IMR-90 (cell line): Measurements from ENCODE around the gene PDZD8. TPM values are rescaled to one million over a fixed set of nuclear protein-coding genes. Genes with fewer than 3 reads are reported as not detected.

Experiments
- ATAC-seq: fragments of 200-7000 bp; cut with Tn5 transposase; 2 replicates; pipeline ENCODE4 v1.9.1; 2020; ENCODE audit warnings: low read depth, mild to moderate bottlenecking, moderate library complexity
- BruUV-seq: library from RNA; stranded (reverse); fragments of 400-500 nt; replicated peaks from 2 replicates; lab custom pipeline; 2021; lab: Mats Ljungman, UMichigan
- CTCF ChIA-PET: fragments of 300-600 bp; formaldehyde crosslinking; extraction: SDS; loops from one replicate; lab custom pipeline; 2021; ENCODE audit warnings: antibody characterized with exemption; lab: Yijun Ruan, JAX
- POLR2A ChIA-PET: fragments of 300-600 bp; sonication (Branson Sonifier 250); formaldehyde crosslinking; loops from one replicate; lab custom pipeline; 2022; ENCODE audit warnings: antibody characterized with exemption; ENCODE audit not compliant: unreplicated experiment; lab: Charles Lee
- DNase-seq: peaks from one replicate; pipeline ENCODE4 v3.0.0; 2013
- H2AFZ ChIP-seq: replicated peaks from 2 replicates; pipeline ENCODE3; 2013; ENCODE audit warnings: low read length, mild to moderate bottlenecking; ENCODE audit not compliant: poor library complexity
- H2AK5ac ChIP-seq: 2 replicates; pipeline ENCODE4 v1.6.1; 2013; ENCODE audit warnings: low read depth, low read length, inconsistent platforms
- H2AK9ac ChIP-seq: replicated peaks from 2 replicates; pipeline ENCODE3; 2013; ENCODE audit warnings: mild to moderate bottlenecking, low read depth, low read length, moderate library complexity; ENCODE audit not compliant: poor library complexity
- H2BK120ac ChIP-seq: 2 replicates; pipeline ENCODE4 v1.6.1; 2013; ENCODE audit warnings: low read depth, low read length, inconsistent platforms
- H2BK15ac ChIP-seq: 3 replicates; pipeline ENCODE4 v1.6.1; 2013; ENCODE audit warnings: low read depth, low read length, inconsistent platforms
- H2BK20ac ChIP-seq: 2 replicates; pipeline ENCODE4 v1.6.1; 2013; ENCODE audit warnings: low read depth, mild to moderate bottlenecking, inconsistent platforms, low read length, moderate library complexity
- H2BK5ac ChIP-seq: 2 replicates; pipeline ENCODE4 v1.6.1; 2013; ENCODE audit warnings: mild to moderate bottlenecking, low read depth, low read length, inconsistent platforms; ENCODE audit not compliant: poor library complexity, severe bottlenecking
- H3K14ac ChIP-seq: replicated peaks from 2 replicates; pipeline ENCODE4 v1.6.1; 2013; ENCODE audit warnings: low read depth, low read length, inconsistent platforms
- H3K18ac ChIP-seq: 2 replicates; pipeline ENCODE4 v1.6.1; 2013; ENCODE audit warnings: low read depth, low read length, control low read depth
- H3K23ac ChIP-seq: 2 replicates; pipeline ENCODE4 v1.6.1; 2013; ENCODE audit warnings: low read depth, low read length, inconsistent platforms
- H3K27ac ChIP-seq: 2 replicates; pipeline ENCODE4 v1.5.1; 2013; ENCODE audit warnings: mild to moderate bottlenecking, control low read depth, low read length; ENCODE audit not compliant: insufficient read depth
- H3K27me3 ChIP-seq: 2 replicates; pipeline ENCODE4 v1.6.1; 2013; ENCODE audit warnings: low read length; ENCODE audit not compliant: control insufficient read depth, insufficient read depth
- H3K36me3 ChIP-seq: 2 replicates; pipeline ENCODE4 v1.6.1; 2013; ENCODE audit warnings: low read length, mixed read lengths; ENCODE audit not compliant: control insufficient read depth, insufficient read depth
- H3K4ac ChIP-seq: 2 replicates; pipeline ENCODE4 v1.6.1; 2013; ENCODE audit warnings: low read depth, low read length, inconsistent platforms
- H3K4me1 ChIP-seq: 2 replicates; pipeline ENCODE4 v1.6.1; 2013; ENCODE audit warnings: low read length, mixed read lengths; ENCODE audit not compliant: control insufficient read depth, insufficient read depth
- H3K4me2 ChIP-seq: 2 replicates; pipeline ENCODE4 v1.6.1; 2013; ENCODE audit warnings: low read depth, mild to moderate bottlenecking, control low read depth, low read length, moderate library complexity
- H3K4me3 ChIP-seq: 2 replicates; pipeline ENCODE4 v1.5.1; 2013; ENCODE audit warnings: low read depth, mild to moderate bottlenecking, control low read depth, low read length, moderate library complexity; ENCODE audit not compliant: insufficient read depth
- H3K56ac ChIP-seq: 2 replicates; pipeline ENCODE4 v1.6.1; 2013; ENCODE audit warnings: low read length, inconsistent platforms; ENCODE audit not compliant: insufficient read depth; ENCODE audit errors: extremely low read depth
- H3K79me1 ChIP-seq, 2 experiments: 2 replicates each; pipeline ENCODE4 v1.6.1; 2013; ENCODE audit warnings: low read length in 2 of 2, inconsistent platforms in 1 of 2, low read depth in 1 of 2
- H3K9ac ChIP-seq: 2 replicates; pipeline ENCODE4 v1.6.1; 2013; ENCODE audit warnings: low read depth, low read length, control low read depth
- H3K9me1 ChIP-seq: 2 replicates; pipeline ENCODE4 v1.6.1; 2013; ENCODE audit warnings: low read length, inconsistent platforms; ENCODE audit not compliant: insufficient read depth
- H3K9me3 ChIP-seq: 2 replicates; pipeline ENCODE4 v1.6.1; 2013; ENCODE audit warnings: low read length; ENCODE audit not compliant: control insufficient read depth, insufficient read depth
- H4K20me1 ChIP-seq: 2 replicates; pipeline ENCODE4 v1.6.1; 2013; ENCODE audit warnings: low read length, inconsistent platforms; ENCODE audit not compliant: insufficient read depth
- H4K5ac ChIP-seq: 2 replicates; pipeline ENCODE4 v1.6.1; 2013; ENCODE audit warnings: mild to moderate bottlenecking, low read depth, low read length, control low read depth
- H4K8ac ChIP-seq, 2 experiments: 2 replicates each; pipeline ENCODE4 v1.6.1; 2013; ENCODE audit warnings: low read depth in 2 of 2, low read length in 2 of 2, control low read depth in 1 of 2, inconsistent platforms in 1 of 2
- H4K91ac ChIP-seq: 2 replicates; pipeline ENCODE4 v1.6.1; 2013; ENCODE audit warnings: low read depth, low read length, inconsistent platforms; ENCODE audit not compliant: insufficient read depth
- BHLHE40 ChIP-seq: fragments of 150-350 bp; IDR thresholded peaks from 2 replicates; pipeline ENCODE4 v1.6.1; 2016; ENCODE audit warnings: mild to moderate bottlenecking, low read depth, low read length
- MAFK ChIP-seq: IDR thresholded peaks from 2 replicates; pipeline ENCODE4 v1.6.1; 2012; ENCODE audit warnings: low read depth, low read length, improper control_type of control experiment
- NFE2L2 ChIP-seq: fragments of 150-350 bp; IDR thresholded peaks from 2 replicates; pipeline ENCODE4 v1.6.1; 2016; ENCODE audit warnings: low read depth, mild to moderate bottlenecking, low read length
- POLR2A ChIP-seq: IDR thresholded peaks from 2 replicates; pipeline ENCODE4 v1.6.1; 2012; ENCODE audit warnings: mild to moderate bottlenecking, low read depth, low read length
- RAD21 ChIP-seq: IDR thresholded peaks from 2 replicates; pipeline ENCODE4 v1.6.1; 2012; ENCODE audit warnings: low read length, improper control_type of control experiment
- RCOR1 ChIP-seq: IDR thresholded peaks from 2 replicates; pipeline ENCODE4 v1.6.1; 2012; ENCODE audit warnings: mild to moderate bottlenecking, low read length, improper control_type of control experiment; ENCODE audit not compliant: insufficient replicate concordance
- whole genome bisulfite sequencing, 2 experiments: methylation state at CpG; one replicate each; pipeline versions ENCODE4 v1.1.5 to v1.1.7; 2013; ENCODE audit warnings: missing lambda C conversion rate in 2 of 2; ENCODE audit not compliant: insufficient read length in 1 of 2; ENCODE audit errors: extremely low coverage in 2 of 2; 5-methylcytosine and 5-hydroxymethylcytosine counted together
- dilution Hi-C: fragments of 300-500 bp; cut with HindIII; formaldehyde crosslinking; loops from one replicate; pipeline ENCODE4 v1.14.3; 2018; ENCODE audit warnings: low sequenced_read_pairs; ENCODE audit not compliant: unreplicated experiment
- in situ Hi-C: fragments of 300-500 bp; cut with MboI; formaldehyde crosslinking; loops from 3 replicates; pipeline ENCODE4 v1.14.3; 2019; ENCODE audit warnings: low sequenced_read_pairs, inconsistent platforms, mixed read lengths
- intact Hi-C: fragments of 100-400 bp; cut with micrococcal nuclease; formaldehyde crosslinking; loops from 2 replicates; pipeline ENCODE4 v1.10.0; 2022
- polyA plus RNA-seq, 3 experiments: library from polyadenylated mRNA; depleted of rRNA; stranded (reverse); fragments of >200 nt; gene quantifications; 2 replicates each; pipeline ENCODE4 v1.2.3, GENCODE V29; 2012; ENCODE audit warnings: low replicate concordance in 1 of 3
- total RNA-seq: library from RNA; depleted of rRNA; stranded (reverse); fragments of >200 nt; gene quantifications from 2 replicates; pipeline ENCODE4 v1.2.3, GENCODE V29; 2012
- TF ChIP-seq, protein P1 (sequence below): fragments of 150-350 bp; IDR thresholded peaks from 2 replicates; pipeline ENCODE4 v1.6.1; 2016; ENCODE audit warnings: low read depth, mild to moderate bottlenecking, low read length, moderate library complexity, borderline replicate concordance
- TF ChIP-seq, protein P2 (sequence below): fragments of 150-350 bp; IDR thresholded peaks from 2 replicates; pipeline ENCODE4 v1.6.1; 2017; ENCODE audit warnings: mild to moderate bottlenecking, antibody characterized with exemption, low read length, low read depth

The PDZD8 gene
- total and polyA plus RNA-seq, 2 of the 4 experiments (the other 2 are of a cell fraction), result 11.3 to 20.4 TPM

DNA sequence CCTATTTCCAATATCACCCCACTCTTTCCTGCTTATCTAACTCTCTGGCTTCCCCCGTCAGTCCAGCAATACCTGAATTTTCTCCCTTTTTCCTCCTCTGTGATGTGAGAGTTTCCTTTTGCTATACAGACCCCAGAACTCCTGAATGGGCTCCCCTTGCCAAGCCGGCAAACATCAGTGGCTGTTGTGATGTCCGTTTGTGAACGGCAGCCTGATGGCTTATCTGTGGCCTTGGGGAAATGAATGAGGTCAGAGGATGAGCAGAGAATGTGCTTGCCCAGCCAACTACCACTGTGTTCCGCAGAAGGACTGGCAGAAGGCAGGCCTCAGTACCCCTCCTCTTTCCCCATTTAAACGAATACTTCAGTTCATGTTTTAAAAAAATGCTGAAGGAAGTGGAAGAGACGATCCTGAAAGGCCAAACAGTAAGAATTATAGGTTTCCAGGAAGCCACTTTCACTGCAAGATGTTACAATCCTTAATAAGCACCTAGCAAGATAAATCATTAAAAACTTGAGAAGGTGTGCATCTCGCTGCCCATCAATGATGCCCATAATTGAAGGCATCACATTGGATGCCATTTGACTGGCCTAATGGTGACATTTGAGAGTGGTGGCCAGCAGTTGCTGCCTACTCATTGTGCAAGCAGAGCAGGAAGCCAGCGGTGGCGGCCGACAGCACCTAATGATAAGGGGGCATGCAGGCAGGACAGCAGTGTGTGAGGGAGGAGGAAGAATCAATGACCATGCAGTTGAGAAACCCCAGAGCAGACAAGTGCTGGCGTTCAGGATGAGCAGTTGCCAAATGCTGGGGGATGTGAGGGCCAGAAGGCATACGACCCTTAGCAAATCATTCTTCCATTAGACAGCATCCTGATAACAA is 102.8 kb downstream of the PDZD8 start:
- Histone ChIP-seq H4K8ac (no peak overlapping the region), H3K56ac (no peak overlapping the region), H3K4me2 (no peak overlapping the region), H3K23ac (no peak overlapping the region), H2AK9ac (no peak overlapping the region), H3K36me3 (no peaks in the 10 kb centered on the region), H3K9me3 (no peaks in the 10 kb centered on the region), H2BK5ac (no peak overlapping the region), H2BK20ac (no peak overlapping the region), H2BK15ac (no peak overlapping the region), H3K27ac (no peak overlapping the region), H2AK5ac (no peak overlapping the region), H2BK120ac (no peak overlapping the region), H3K27me3 (no peaks in the 10 kb centered on the region), H3K9ac (no peak overlapping the region), H4K91ac (no peak overlapping the region), H3K18ac (no peak overlapping the region), H4K20me1 (no peaks in the 10 kb centered on the region), H3K9me1 (no peaks in the 10 kb centered on the region; the same call in 1 of the 2 replicates), H3K4ac (no peak overlapping the region), H2AFZ (no peak overlapping the region), H3K4me3 (no peak overlapping the region), H3K79me1 (no peaks in the 10 kb centered on the region), H3K14ac (no peak overlapping the region), H4K5ac (no peak overlapping the region), H3K4me1 (no peaks in the 10 kb centered on the region)
- CTCF ChIA-PET, result no interaction called here
- intact Hi-C loops (no loop called here), dilution Hi-C loops (no loop called here), in situ Hi-C loops (no loop called here)
- ATAC-seq (no peak), DNase-seq (no peak)
- TF ChIP-seq RAD21 (no peak), RCOR1 (no peak), MAFK (no peak), NFE2L2 (no peak), POLR2A (no peak), BHLHE40 (no peak)
- TF ChIP-seq, protein P1, sequence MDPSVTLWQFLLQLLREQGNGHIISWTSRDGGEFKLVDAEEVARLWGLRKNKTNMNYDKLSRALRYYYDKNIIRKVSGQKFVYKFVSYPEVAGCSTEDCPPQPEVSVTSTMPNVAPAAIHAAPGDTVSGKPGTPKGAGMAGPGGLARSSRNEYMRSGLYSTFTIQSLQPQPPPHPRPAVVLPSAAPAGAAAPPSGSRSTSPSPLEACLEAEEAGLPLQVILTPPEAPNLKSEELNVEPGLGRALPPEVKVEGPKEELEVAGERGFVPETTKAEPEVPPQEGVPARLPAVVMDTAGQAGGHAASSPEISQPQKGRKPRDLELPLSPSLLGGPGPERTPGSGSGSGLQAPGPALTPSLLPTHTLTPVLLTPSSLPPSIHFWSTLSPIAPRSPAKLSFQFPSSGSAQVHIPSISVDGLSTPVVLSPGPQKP, result no peak
- TF ChIP-seq, protein P2, sequence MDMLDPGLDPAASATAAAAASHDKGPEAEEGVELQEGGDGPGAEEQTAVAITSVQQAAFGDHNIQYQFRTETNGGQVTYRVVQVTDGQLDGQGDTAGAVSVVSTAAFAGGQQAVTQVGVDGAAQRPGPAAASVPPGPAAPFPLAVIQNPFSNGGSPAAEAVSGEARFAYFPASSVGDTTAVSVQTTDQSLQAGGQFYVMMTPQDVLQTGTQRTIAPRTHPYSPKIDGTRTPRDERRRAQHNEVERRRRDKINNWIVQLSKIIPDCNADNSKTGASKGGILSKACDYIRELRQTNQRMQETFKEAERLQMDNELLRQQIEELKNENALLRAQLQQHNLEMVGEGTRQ, result no peak
- POLR2A ChIA-PET, result no interaction called here
- 100% methylated on average over 1 of the region's 13 CpGs; no CpG with 5 or more reads in 1 of the 2 experiments for WGBS, 2 experiments
- no TSS peak for BruUV-seq
